OCI-LY7 (cell line): Measurements from ENCODE around the gene EVA1C. TPM values are rescaled to one million over a fixed set of nuclear protein-coding genes. Genes with fewer than 3 reads are reported as not detected.
"Not testable (repeated sequence)": the region's sequence is repeated elsewhere in the genome, so short reads cannot be mapped to it uniquely, and the experiment has no call there.

Experiments used
- BruUV-seq: library from RNA; stranded (reverse); fragments of 400-500 nt; replicated peaks from 2 replicates; lab custom pipeline; 2021; lab: Mats Ljungman, UMichigan
- CTCF ChIA-PET: fragments of 300-600 bp; sonication (Branson Sonifier 250); formaldehyde crosslinking; loops from one replicate; lab custom pipeline; 2022; ENCODE audit warnings: antibody characterized with exemption; ENCODE audit not compliant: unreplicated experiment; lab: Charles Lee
- POLR2A ChIA-PET: fragments of 300-600 bp; sonication (Branson Sonifier 250); formaldehyde crosslinking; loops from one replicate; lab custom pipeline; 2022; ENCODE audit warnings: antibody characterized with exemption; lab: Charles Lee
- DNase-seq: peaks from one replicate; pipeline ENCODE4 v3.0.0-alpha.2; 2015; ENCODE audit warnings: low spot score
- H2AFZ ChIP-seq: fragments of 200-600 bp; sonication (generic), shearing (Covaris generic); 2 replicates; pipeline ENCODE4 v1.6.1; 2014; ENCODE audit warnings: mild to moderate bottlenecking, antibody characterized with exemption, low read length, moderate library complexity
- H3K27ac ChIP-seq: fragments of 200-600 bp; sonication (generic); 2 replicates; pipeline ENCODE4 v1.5.1; 2014; ENCODE audit warnings: mixed run types, low read depth, mild to moderate bottlenecking, moderate library complexity, low read length, inconsistent platforms; ENCODE audit not compliant: poor library complexity, severe bottlenecking
- H3K36me3 ChIP-seq: fragments of 200-600 bp; sonication (generic); 2 replicates; pipeline ENCODE4 v1.6.1; 2014; ENCODE audit warnings: mild to moderate bottlenecking, antibody characterized with exemption, low read length, moderate library complexity, mixed read lengths; ENCODE audit not compliant: insufficient read depth
- H3K4me1 ChIP-seq: fragments of 200-600 bp; sonication (generic); 2 replicates; pipeline ENCODE4 v1.5.1; 2014; ENCODE audit warnings: mild to moderate bottlenecking, low read length; ENCODE audit not compliant: insufficient read depth, poor library complexity, severe bottlenecking
- H3K4me2 ChIP-seq: fragments of 200-600 bp; sonication (generic); 2 replicates; pipeline ENCODE4 v1.6.1; 2014; ENCODE audit warnings: mild to moderate bottlenecking, low read length
- H3K4me3 ChIP-seq: fragments of 200-600 bp; sonication (generic); 2 replicates; pipeline ENCODE4 v1.5.1; 2014; ENCODE audit warnings: mild to moderate bottlenecking, low read depth, low read length; ENCODE audit not compliant: poor library complexity, severe bottlenecking
- H3K79me2 ChIP-seq: fragments of 200-600 bp; sonication (generic); 2 replicates; pipeline ENCODE4 v1.6.1; 2016; ENCODE audit warnings: low read depth, mild to moderate bottlenecking, low read length, moderate library complexity, mixed read lengths; ENCODE audit not compliant: insufficient read depth
- H3K9me2 ChIP-seq: fragments of 200-600 bp; sonication (generic); 2 replicates; pipeline ENCODE4 v1.6.1; 2016; ENCODE audit warnings: mild to moderate bottlenecking, low read length, mixed read lengths; ENCODE audit not compliant: insufficient read depth
- H3K9me3 ChIP-seq: fragments of 200-600 bp; sonication (generic); 2 replicates; pipeline ENCODE4 v1.6.1; 2014; ENCODE audit warnings: mild to moderate bottlenecking, mixed run types, low read length, mixed read lengths
- H4K20me1 ChIP-seq: fragments of 200-600 bp; sonication (generic); 2 replicates; pipeline ENCODE4 v1.6.1; 2014; ENCODE audit warnings: mild to moderate bottlenecking, antibody characterized with exemption, low read length, moderate library complexity, mixed read lengths; ENCODE audit not compliant: insufficient read depth
- EZH2phosphoT487 ChIP-seq: fragments of 200-600 bp; sonication (generic); IDR thresholded peaks from 2 replicates; pipeline ENCODE4 v1.6.1; 2018; ENCODE audit warnings: low read depth, borderline replicate concordance, mild to moderate bottlenecking, mixed run types, antibody characterized with exemption, low read length, moderate library complexity, mixed read lengths
- intact Hi-C: fragments of 100-400 bp; cut with micrococcal nuclease; formaldehyde crosslinking; loops from one replicate; pipeline ENCODE4 v1.10.0; 2022; ENCODE audit not compliant: unreplicated experiment
- total RNA-seq, 2 experiments: library from RNA; depleted of rRNA in 1 of 2; stranded (reverse); fragments of >200 nt in 1 of 2; shearing (Covaris generic) in 1 of 2; gene quantifications; 2 replicates each; pipeline ENCODE4 v1.2.3, GENCODE V29; 2014 to 2022
- TF ChIP-seq, protein P1 (sequence below): fragments of 200-600 bp; sonication (generic); conservative IDR thresholded peaks from 2 replicates; pipeline ENCODE4 v1.5.1; 2014; ENCODE audit warnings: mild to moderate bottlenecking, antibody characterized with exemption, low read length, moderate library complexity, mixed read lengths

EVA1C gene
- total RNA-seq, 2 experiments from 2014 or later = not detected

DNA sequence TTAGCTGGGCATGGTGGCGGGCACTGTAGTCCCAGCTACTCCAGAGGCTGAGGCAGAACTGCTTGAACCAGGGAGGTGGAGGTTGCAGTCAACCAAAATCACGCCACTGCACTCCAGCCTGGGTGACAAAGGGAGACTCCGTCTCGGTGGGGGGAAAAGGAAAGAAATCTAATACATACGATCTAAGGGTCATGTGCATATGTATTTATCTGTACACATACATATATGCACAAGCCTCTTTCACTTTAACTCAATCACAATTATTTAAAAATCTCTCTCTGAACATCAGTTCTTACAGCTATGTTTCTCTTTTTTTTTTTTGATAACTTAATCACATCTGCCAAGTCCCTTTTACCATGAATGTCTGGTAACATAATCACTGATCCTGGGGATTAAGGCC is 34.7 kb downstream of the EVA1C start:
- TF ChIP-seq EZH2phosphoT487 = no peak
- TF ChIP-seq, protein P1, sequence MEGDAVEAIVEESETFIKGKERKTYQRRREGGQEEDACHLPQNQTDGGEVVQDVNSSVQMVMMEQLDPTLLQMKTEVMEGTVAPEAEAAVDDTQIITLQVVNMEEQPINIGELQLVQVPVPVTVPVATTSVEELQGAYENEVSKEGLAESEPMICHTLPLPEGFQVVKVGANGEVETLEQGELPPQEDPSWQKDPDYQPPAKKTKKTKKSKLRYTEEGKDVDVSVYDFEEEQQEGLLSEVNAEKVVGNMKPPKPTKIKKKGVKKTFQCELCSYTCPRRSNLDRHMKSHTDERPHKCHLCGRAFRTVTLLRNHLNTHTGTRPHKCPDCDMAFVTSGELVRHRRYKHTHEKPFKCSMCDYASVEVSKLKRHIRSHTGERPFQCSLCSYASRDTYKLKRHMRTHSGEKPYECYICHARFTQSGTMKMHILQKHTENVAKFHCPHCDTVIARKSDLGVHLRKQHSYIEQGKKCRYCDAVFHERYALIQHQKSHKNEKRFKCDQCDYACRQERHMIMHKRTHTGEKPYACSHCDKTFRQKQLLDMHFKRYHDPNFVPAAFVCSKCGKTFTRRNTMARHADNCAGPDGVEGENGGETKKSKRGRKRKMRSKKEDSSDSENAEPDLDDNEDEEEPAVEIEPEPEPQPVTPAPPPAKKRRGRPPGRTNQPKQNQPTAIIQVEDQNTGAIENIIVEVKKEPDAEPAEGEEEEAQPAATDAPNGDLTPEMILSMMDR = no peak
- H3K4me2 ChIP-seq = no peak overlapping the region
- POLR2A ChIA-PET = no interaction called here
- no peaks in the 10 kb centered on the region for H3K79me2 ChIP-seq
- intact Hi-C loops = no loop called here
- H3K4me1 ChIP-seq = no peaks in the 10 kb centered on the region
- no peak overlapping the region for H3K27ac ChIP-seq
- BruUV-seq = no TSS peak
- CTCF ChIA-PET = no interaction called here
- H2AFZ ChIP-seq = no peak overlapping the region
- H3K9me3 ChIP-seq = no peaks in the 10 kb centered on the region
- no peak for DNase-seq
- no peaks in the 10 kb centered on the region for H3K36me3 ChIP-seq
- H3K4me3 ChIP-seq = no peak overlapping the region
- no peaks in the 10 kb centered on the region for H4K20me1 ChIP-seq
- H3K9me2 ChIP-seq = no peaks in the 10 kb centered on the region

DNA sequence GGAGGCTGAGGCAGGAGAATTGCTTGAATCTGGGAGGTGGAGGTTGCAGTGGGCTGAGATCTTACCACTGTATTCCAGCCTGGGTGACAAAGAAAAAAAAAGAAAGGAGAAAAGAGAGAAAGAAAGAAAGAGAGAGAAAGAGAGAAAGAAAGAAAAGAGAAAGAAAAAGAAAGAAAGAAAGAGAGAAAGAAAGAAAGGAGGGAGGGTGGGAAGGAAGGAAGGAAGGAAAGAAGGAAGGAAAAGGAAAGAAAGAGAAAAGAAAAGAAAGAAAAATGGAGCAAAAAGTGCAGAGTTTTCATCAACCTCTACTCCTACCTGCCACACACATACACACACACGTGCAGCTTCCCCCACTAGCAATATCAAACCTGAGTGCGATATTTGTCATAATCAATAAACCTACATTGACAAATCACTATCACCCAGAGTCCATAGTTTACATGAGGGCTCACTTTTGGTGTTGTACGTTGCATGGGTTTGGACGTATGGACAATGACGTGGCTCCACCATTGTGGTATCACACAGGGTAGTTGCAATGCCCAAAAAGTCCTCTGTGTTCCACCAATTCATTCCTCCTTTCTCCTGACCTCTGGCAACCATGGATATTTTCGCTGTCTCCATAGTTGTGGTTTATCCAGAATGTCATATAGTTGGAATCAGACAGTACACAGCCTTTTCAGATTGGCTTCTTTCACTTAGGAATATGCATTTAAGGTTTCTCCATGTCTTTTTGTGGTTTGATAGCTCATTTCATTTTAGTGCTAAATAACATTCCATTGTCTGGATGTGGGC is 36.5 kb downstream of the EVA1C start:
- no peaks in the 10 kb centered on the region for H3K79me2 ChIP-seq
- H3K9me3 ChIP-seq = no peaks in the 10 kb centered on the region
- H3K4me1 ChIP-seq = no peaks in the 10 kb centered on the region
- no peak for DNase-seq
- no TSS peak for BruUV-seq
- ChIA-PET CTCF (no interaction called here), POLR2A (no interaction called here)
- no peak overlapping the region for H3K27ac ChIP-seq
- no peak for TF ChIP-seq EZH2phosphoT487
- TF ChIP-seq, protein P1 = no peak
- no peak overlapping the region for H3K4me2 ChIP-seq
- no peak overlapping the region for H2AFZ ChIP-seq
- H3K9me2 ChIP-seq = no peaks in the 10 kb centered on the region
- intact Hi-C loops = no loop called here
- H4K20me1 ChIP-seq = no peaks in the 10 kb centered on the region
- H3K4me3 ChIP-seq = no peak overlapping the region
- H3K36me3 ChIP-seq = no peaks in the 10 kb centered on the region

DNA sequence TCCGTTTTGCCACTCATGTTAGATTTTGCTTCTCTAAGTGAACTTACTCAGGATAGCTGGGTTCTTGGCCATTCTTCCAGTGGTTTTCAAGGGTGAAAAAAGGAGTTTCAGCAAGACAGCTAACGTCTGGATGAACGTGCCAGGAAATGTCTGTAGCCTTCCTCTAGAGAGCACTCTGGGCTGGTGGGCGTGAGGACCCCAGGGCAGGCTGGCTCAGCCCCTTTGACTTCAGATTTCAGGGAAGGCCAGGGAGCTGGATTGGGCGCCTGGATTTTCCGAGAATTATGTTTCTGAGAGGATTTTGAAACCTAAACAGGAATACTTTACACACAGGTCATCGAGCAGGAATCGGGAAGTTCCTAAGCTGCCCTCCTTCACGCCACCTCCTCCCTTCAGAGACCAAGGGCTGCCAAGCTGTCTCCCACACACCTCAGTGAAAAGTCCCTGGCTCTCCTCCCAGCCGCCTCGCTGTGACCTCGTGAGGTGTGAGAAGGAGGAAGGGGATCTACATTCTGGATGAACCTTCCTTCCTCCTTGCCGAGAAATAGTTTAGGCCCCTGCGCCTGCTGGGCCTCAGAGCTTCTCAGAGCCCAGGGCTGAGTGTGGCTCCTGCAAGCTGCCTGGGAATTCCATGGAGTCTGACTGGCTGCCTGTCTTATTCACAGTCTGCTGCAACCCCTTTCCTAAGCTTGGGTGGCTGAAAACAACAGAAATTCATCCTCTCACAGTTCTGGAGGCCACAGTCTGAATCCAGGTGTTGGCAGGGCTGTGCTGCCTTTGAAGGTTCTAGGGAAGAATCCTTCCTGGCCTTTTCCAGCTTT is 38.6 kb downstream of the EVA1C start:
- intact Hi-C loops = not testable (repeated sequence)

DNA sequence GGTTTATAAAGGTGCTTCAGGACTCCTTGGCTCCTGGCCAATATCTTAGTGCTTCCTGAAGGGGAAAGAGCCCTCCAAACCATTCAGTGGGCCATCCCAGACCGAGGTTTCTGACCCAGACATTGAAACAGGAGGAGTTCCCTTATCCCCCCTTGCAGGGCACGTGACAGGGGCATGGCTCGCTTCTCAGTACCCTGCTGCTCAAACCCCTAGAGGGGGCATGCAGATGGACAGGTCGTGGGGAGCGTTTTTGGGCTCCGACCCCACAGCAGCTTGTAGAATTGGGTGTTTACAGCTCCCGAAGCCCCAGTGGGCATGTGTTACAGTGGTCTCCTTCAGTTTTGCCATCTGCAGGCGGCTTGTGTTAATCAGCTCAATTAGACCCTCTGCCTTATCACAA is 39.7 kb downstream of the EVA1C start:
- H3K4me3 ChIP-seq, H3K27ac ChIP-seq, H3K4me2 ChIP-seq, H3K36me3 ChIP-seq, POLR2A ChIA-PET, H3K4me1 ChIP-seq, DNase-seq, intact Hi-C loops, H3K9me2 ChIP-seq, H3K79me2 ChIP-seq, BruUV-seq, CTCF ChIA-PET, H3K9me3 ChIP-seq, H4K20me1 ChIP-seq, H2AFZ ChIP-seq: not testable (repeated sequence)

More for the DNA sequence above, 38.6 kb downstream of the EVA1C start:
- H3K4me1 ChIP-seq, H3K36me3 ChIP-seq, H4K20me1 ChIP-seq, H3K9me3 ChIP-seq, H3K4me3 ChIP-seq, BruUV-seq, H3K27ac ChIP-seq, H3K9me2 ChIP-seq, H3K4me2 ChIP-seq, POLR2A ChIA-PET, H3K79me2 ChIP-seq, DNase-seq, H2AFZ ChIP-seq: not testable (repeated sequence)
- CTCF ChIA-PET = interaction anchor here (0.6 kb wide), 2 partner anchors 11 to 739 kb away, joined by 3 read pairs; no protein-coding TSS in a partner anchor
